Vagina (tissue), 2 donors: ENCODE measurements around the gene MGAT3.

ENCODE experiments used
- CTCF ChIP-seq, 3 experiments: fragments of 450-650 bp in 2 of 3; fragments of 200-600 bp in 1 of 3; sonication (generic) in 1 of 3; IDR thresholded peaks; one replicate each; pipeline ENCODE4 v1.5.1; 2017 to 2019; ENCODE audit warnings: antibody characterized with exemption in 3 of 3, mild to moderate bottlenecking in 2 of 3, moderate library complexity in 2 of 3
- POLR2A ChIP-seq, 2 donors: fragments of 450-650 bp; IDR thresholded peaks; one replicate each; pipeline ENCODE4 v1.6.1; 2017; ENCODE audit warnings: antibody characterized with exemption in 2 of 2, mild to moderate bottlenecking in 2 of 2, moderate library complexity in 2 of 2
- POLR2AphosphoS5 ChIP-seq, 2 donors: sonication (generic); formaldehyde crosslinking; IDR thresholded peaks; one replicate each; pipeline ENCODE4 v1.9.0; 2017; ENCODE audit warnings: antibody characterized with exemption in 2 of 2, mild to moderate bottlenecking in 2 of 2, low read depth in 1 of 2; ENCODE audit not compliant: insufficient read depth in 1 of 2

- no peak for TF ChIP-seq CTCF (IDR thresholded peaks at IDR 0.05)
- TF ChIP-seq POLR2A (IDR thresholded peaks at IDR 0.05): no peak
- TF ChIP-seq POLR2AphosphoS5 (IDR thresholded peaks at IDR 0.05; ENCODE audit: insufficient read depth in 1 of 2, low read depth in 1 of 2): no peak
Observed at GRCh38 chr22:39472570-39473556, 16.1 kb downstream of the MGAT3 start.
